Measurements from ENCODE around the gene NFAM1. TPM values are rescaled to one million over a fixed set of nuclear protein-coding genes. Genes with fewer than 3 reads are reported as not detected.

NFAM1 gene
- total and polyA plus RNA-seq, 12 donors, result 0.44 to 11.2 (median 7.1) TPM

- DNase-seq, result no peak
- no peaks in the 10 kb centered on the region for H3K9me3 ChIP-seq (replicated peaks in 1 of 3)
- H3K36me3 ChIP-seq (replicated peaks in 1 of 2), result no peaks in the 10 kb centered on the region
- no peaks in the 10 kb centered on the region for H3K27me3 ChIP-seq
- TF ChIP-seq POLR2A (IDR thresholded peaks at IDR 0.05) (no peak), CTCF (IDR thresholded peaks at IDR 0.05) (no peak)
- H3K4me3 ChIP-seq, result no peak overlapping the region
- peak overlapping the region in 1 of 5 donors; percentile 21 for H3K27ac ChIP-seq
- intact Hi-C loops (cut with DNase I), result no loop called here
- 62 to 94% (median 70%) methylated on average over 2 to 3 of the region's 3 CpGs for WGBS, 4 donors
- H3K4me1 ChIP-seq (replicated peaks in 1 of 2), result peaks cover 11 to 26% of the 10 kb centered on the region in 2 donors
Observed at GRCh38 chr22:42371501-42371900, 60.7 kb downstream of the NFAM1 start.

- peaks cover 11 to 25% of the 10 kb centered on the region in 2 donors for H3K4me1 ChIP-seq (replicated peaks in 1 of 2)
- DNase-seq, result no peak
- no peaks in the 10 kb centered on the region for H3K27me3 ChIP-seq
- no peaks in the 10 kb centered on the region for H3K9me3 ChIP-seq (replicated peaks in 1 of 3)
- TF ChIP-seq POLR2A (IDR thresholded peaks at IDR 0.05) (no peak), CTCF (IDR thresholded peaks at IDR 0.05) (no peak)
- intact Hi-C loops (cut with DNase I), result no loop called here
- H3K4me3 ChIP-seq, result no peak overlapping the region
- no peaks in the 10 kb centered on the region for H3K36me3 ChIP-seq (replicated peaks in 1 of 2)
- no peak overlapping the region for H3K27ac ChIP-seq
- 79 to 96% (median 87%) methylated on average over 4 of the region's 4 CpGs for WGBS, 4 donors
Observed at GRCh38 chr22:42371099-42371498, 61.1 kb downstream of the NFAM1 start.

- 7 to 13% (median 8%) methylated on average over 17 to 42 of the region's 42 CpGs for WGBS, 4 donors
- peak overlapping the region in 2 of 4 donors; percentile 31 to 79 for H3K4me3 ChIP-seq
- H3K36me3 ChIP-seq (replicated peaks in 1 of 2), result no peaks in the 10 kb centered on the region
- TF ChIP-seq CTCF (IDR thresholded peaks at IDR 0.05) (no peak), POLR2A (IDR thresholded peaks at IDR 0.05) (peak in 1 of 2 donors; percentile 36)
- intact Hi-C loops (cut with DNase I), result no loop called here
- peak; percentile 92 to 97 (median 95) for DNase-seq
- peaks cover 11 to 28% of the 10 kb centered on the region in 2 donors for H3K4me1 ChIP-seq (replicated peaks in 1 of 2)
- H3K27ac ChIP-seq, result peak overlapping the region in 2 of 5 donors; percentile 40 to 41
- H3K27me3 ChIP-seq, result no peaks in the 10 kb centered on the region
- no peaks in the 10 kb centered on the region for H3K9me3 ChIP-seq (replicated peaks in 1 of 3)
Observed at GRCh38 chr22:42369250-42370041, 62.8 kb downstream of the NFAM1 start.

- Histone ChIP-seq H3K9me3 (replicated peaks in 1 of 3) (no peaks in the 10 kb centered on the region), H3K4me1 (replicated peaks in 1 of 2) (peaks cover 11 to 28% of the 10 kb centered on the region in 2 donors), H3K27ac (peak overlapping the region in 1 of 5 donors; percentile 38), H3K4me3 (peak overlapping the region in 2 of 4 donors; percentile 14 to 79), H3K36me3 (replicated peaks in 1 of 2) (no peaks in the 10 kb centered on the region), H3K27me3 (no peaks in the 10 kb centered on the region)
- TF ChIP-seq CTCF (IDR thresholded peaks at IDR 0.05) (no peak), POLR2A (IDR thresholded peaks at IDR 0.05) (peak in 1 of 2 donors; percentile 3)
- intact Hi-C loops (cut with DNase I), result no loop called here
- 0 to 15% (median 2%) methylated on average over 9 to 86 of the region's 86 CpGs for WGBS, 4 donors
- peak in 3 of 7 donors; percentile 14 to 61 (median 34) for DNase-seq
Observed at GRCh38 chr22:42368379-42369249, 63.6 kb downstream of the NFAM1 start.

All from adrenal gland (tissue), 12 donors.